Endothelial cell of hepatic sinusoid (primary cell): ENCODE measurements around the gene SLC35A3.

Source experiments
- in situ Hi-C: cut with HindIII; loops from 2 replicates; pipeline ENCODE4 v1.10.0; 2017; ENCODE audit warnings: low sequenced_read_pairs

SLC35A3 gene

GRCh38 chr1:100074604-100075395 lies 105.0 kb downstream of the SLC35A3 start:
- in situ Hi-C loops: no loop called here

GRCh38 chr1:100075773-100076172 lies 106.0 kb downstream of the SLC35A3 start:
- in situ Hi-C loops: no loop called here

GRCh38 chr1:100076319-100076718 lies 106.5 kb downstream of the SLC35A3 start:
- in situ Hi-C loops: no loop called here

- in situ Hi-C loops: no loop called here
These were observed 106.9 kb downstream of the SLC35A3 start for GRCh38 chr1:100076744-100077143.

- in situ Hi-C loops: no loop called here
These were observed 107.7 kb downstream of the SLC35A3 start for GRCh38 chr1:100077531-100077930.

- in situ Hi-C loops: no loop called here
These were observed 110.5 kb downstream of the SLC35A3 start for GRCh38 chr1:100080331-100080730.
